Measurements from ENCODE around the gene KBTBD7.

Gene KBTBD7

GRCh38 chr13:41213919-41214318, 19.6 kb upstream of the KBTBD7 start:
- DNase-seq (ENCODE audit: low spot score) = no peak
- H3K27ac ChIP-seq = no peak overlapping the region
- no peak for TF ChIP-seq CTCF (IDR thresholded peaks at IDR 0.05)
- no peak overlapping the region for H3K4me3 ChIP-seq

DNA sequence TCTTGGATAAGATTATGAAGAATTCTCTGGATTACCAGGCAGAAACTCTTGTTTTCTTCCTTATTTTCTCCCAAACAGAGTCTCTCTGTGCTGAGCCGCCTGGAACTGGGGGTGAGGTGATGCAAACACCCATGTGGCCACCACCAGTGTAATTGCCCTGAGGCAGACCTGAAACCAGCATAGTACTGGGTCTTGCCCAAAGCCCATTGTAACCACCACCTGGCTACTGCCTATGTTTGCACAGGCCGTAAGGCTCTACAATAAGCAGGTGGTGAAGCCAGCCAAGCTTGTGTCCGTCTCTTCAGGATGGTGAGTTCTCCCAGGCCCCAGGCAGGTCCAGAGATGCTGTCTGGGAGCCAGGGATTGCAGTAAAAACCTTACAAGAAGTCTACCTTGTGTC, 18.9 kb upstream of the KBTBD7 start:
- TF ChIP-seq CTCF (IDR thresholded peaks at IDR 0.05) = no peak
- Histone ChIP-seq H3K27ac (no peak overlapping the region), H3K4me3 (no peak overlapping the region)
- no peak for DNase-seq (ENCODE audit: low spot score)

DNA sequence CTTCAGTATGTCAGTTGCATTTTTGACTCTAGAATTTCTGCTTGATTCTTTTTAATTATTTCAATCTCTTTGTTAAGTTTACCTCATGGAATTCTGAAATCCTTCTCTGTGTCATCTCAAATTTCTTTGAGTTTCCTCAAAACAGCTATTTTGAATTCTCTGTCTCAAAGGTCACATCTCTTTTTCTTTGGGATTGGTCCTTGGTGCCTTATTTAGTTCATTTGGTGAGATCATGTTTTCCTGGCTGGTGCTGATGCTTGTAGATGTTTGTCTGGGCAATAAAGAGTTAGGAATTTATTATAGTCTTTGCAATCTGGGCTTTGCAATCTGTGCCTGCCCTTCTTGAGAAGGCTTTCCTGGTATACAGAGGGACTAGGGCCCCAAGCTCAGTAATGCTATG, 18.5 kb upstream of the KBTBD7 start:
- no peak overlapping the region for H3K27ac ChIP-seq
- no peak overlapping the region for H3K4me3 ChIP-seq
- no peak for TF ChIP-seq CTCF (IDR thresholded peaks at IDR 0.05)
- no peak for DNase-seq (ENCODE audit: low spot score)

DNA sequence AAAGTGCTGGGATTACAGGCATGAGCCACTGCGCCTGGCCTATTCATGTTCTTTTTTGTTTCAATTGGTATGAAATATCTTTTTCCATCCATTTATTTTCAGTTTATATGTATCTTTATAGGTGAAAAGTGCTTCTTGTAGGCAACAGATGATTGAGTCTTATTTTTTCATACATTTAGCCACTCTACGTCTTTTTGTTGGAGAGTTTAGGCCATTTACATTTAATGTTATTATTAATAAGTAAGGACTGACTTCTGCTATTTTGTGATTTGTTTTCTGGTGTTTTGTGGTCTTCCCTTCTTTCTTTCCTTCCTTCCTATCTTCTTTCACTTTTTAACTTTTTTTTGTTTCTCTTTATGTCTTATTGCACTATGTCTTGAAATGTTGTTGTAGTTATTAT, 16.7 kb upstream of the KBTBD7 start:
- no peak for TF ChIP-seq CTCF (IDR thresholded peaks at IDR 0.05)
- no peak overlapping the region for H3K27ac ChIP-seq
- no peak for DNase-seq (ENCODE audit: low spot score)
- no peak overlapping the region for H3K4me3 ChIP-seq

DNA sequence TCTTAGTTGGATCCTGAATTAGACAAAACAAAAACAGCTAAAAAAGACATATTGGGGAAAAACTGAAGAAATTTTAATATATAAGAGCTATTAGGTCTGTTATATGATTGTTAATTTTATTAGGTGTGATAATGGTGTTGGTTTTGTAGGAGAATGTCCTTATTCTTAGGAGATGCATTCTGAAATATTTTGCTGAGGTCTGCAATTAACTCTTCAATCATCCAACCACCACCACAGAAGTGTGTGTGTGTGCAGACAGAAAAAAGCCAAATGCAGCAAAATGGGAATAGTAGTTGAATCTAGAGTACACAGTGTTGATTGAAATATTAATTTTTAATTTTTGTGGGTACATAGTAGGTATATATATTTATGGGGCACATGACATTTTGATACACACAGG, 12.1 kb upstream of the KBTBD7 start:
- no peak overlapping the region for H3K4me3 ChIP-seq
- DNase-seq (ENCODE audit: low spot score) = no peak
- TF ChIP-seq CTCF (IDR thresholded peaks at IDR 0.05) = no peak
- H3K27ac ChIP-seq = no peak overlapping the region

DNA sequence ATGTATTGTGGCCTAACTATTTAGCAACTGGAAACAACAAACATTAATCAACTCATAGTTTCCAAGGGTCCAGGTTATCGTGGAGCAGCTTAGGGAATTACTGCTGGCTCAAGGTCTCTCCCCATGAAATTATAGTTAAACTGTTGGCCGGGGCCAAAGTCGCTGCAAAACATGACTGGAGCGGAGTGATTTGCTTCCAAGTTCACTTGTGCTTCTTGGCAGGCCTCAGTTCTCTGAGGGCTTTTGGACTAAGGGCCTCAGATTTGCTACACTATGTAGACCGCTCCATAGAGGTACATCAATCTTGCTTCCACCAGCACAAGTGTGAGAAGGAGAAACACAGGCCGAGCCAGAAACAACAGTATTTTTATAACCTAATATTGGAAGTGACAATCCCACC, 9.4 kb upstream of the KBTBD7 start:
- Histone ChIP-seq H3K27ac (no peak overlapping the region), H3K4me3 (no peak overlapping the region)
- TF ChIP-seq CTCF (IDR thresholded peaks at IDR 0.05) = no peak
- no peak for DNase-seq (ENCODE audit: low spot score)

DNA sequence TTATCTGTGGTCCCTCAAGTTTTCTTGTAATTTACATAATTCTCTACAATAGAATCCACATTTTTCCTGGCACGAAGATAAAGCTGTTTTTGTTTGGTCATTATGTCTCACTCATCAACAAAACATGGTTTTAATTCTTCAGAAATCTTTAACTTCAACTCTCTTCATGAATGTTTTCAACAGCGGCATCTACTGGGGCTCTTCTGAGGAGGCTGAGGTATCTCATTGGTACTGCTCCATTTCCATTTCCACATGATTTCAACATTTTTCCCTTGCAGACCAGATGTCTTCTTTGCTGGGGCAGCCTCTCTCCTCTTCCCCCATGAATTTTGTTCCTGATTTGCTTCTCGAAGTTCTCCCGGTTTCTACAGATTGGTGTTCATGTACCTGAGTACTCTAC, 5.8 kb upstream of the KBTBD7 start:
- TF ChIP-seq CTCF (IDR thresholded peaks at IDR 0.05) = no peak
- DNase-seq (ENCODE audit: low spot score) = no peak
- H3K4me3 ChIP-seq = no peak overlapping the region
- H3K27ac ChIP-seq = no peak overlapping the region

Measured in coronary artery (tissue), 2 donors.